ENCODE results near the gene NYAP2. TPM values are rescaled to one million over a fixed set of nuclear protein-coding genes. Genes with fewer than 3 reads are reported as not detected.

The NYAP2 gene
- total RNA-seq, 1 experiment from 2014 or later, result not detected

DNA sequence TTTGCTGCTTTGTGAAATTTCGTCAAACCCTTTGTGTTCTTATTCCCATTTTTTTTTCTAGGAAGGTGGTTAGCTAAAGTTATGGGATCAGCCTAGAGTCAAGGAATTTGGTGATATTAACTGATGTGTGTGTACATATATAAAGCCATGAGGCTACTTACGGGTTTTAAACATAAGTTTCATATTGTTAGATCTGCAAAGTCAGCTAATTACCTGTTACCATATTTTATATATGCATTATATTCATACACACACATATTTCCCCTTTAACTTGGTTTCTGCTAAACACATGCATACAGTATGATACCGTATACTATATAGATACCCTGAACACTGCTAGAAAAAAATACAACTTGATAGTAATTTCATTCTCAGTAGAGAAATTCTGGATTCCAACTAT lies 241.0 kb downstream of the NYAP2 start:
- DNase-seq (ENCODE audit: low spot score), result no peak
- no peak for ATAC-seq
- no peak overlapping the region for H3K4me3 Mint-ChIP-seq
- POLR2A ChIA-PET, result no interaction called here
- H3K4me1 Mint-ChIP-seq, result peaks cover 4% of the 10 kb centered on the region; the same call in 1 of the 2 replicates
- TF ChIP-seq GRHL2 (CRISPR knock-in tag; IDR thresholded peaks at IDR 0.05; ENCODE audit: insufficient replicate concordance, severe bottlenecking), result no peak
- TF ChIP-seq GTF2I (CRISPR knock-in tag; conservative IDR thresholded peaks at IDR 0.05), result no peak
- TF ChIP-seq, protein P1, sequence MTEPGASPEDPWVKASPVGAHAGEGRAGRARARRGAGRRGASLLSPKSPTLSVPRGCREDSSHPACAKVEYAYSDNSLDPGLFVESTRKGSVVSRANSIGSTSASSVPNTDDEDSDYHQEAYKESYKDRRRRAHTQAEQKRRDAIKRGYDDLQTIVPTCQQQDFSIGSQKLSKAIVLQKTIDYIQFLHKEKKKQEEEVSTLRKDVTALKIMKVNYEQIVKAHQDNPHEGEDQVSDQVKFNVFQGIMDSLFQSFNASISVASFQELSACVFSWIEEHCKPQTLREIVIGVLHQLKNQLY (CRISPR knock-in tag; IDR thresholded peaks at IDR 0.05), result no peak
- TF ChIP-seq, protein P2, sequence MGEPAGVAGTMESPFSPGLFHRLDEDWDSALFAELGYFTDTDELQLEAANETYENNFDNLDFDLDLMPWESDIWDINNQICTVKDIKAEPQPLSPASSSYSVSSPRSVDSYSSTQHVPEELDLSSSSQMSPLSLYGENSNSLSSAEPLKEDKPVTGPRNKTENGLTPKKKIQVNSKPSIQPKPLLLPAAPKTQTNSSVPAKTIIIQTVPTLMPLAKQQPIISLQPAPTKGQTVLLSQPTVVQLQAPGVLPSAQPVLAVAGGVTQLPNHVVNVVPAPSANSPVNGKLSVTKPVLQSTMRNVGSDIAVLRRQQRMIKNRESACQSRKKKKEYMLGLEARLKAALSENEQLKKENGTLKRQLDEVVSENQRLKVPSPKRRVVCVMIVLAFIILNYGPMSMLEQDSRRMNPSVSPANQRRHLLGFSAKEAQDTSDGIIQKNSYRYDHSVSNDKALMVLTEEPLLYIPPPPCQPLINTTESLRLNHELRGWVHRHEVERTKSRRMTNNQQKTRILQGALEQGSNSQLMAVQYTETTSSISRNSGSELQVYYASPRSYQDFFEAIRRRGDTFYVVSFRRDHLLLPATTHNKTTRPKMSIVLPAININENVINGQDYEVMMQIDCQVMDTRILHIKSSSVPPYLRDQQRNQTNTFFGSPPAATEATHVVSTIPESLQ (CRISPR knock-in tag; IDR thresholded peaks at IDR 0.05), result no peak
- no peak for TF ChIP-seq SOX15 (CRISPR knock-in tag; IDR thresholded peaks at IDR 0.05)
- TF ChIP-seq FOXP1 (CRISPR knock-in tag; IDR thresholded peaks at IDR 0.05; ENCODE audit: borderline replicate concordance), result no peak
- no peak for TF ChIP-seq ETV6 (CRISPR knock-in tag; IDR thresholded peaks at IDR 0.05)
- TF ChIP-seq, protein P3, sequence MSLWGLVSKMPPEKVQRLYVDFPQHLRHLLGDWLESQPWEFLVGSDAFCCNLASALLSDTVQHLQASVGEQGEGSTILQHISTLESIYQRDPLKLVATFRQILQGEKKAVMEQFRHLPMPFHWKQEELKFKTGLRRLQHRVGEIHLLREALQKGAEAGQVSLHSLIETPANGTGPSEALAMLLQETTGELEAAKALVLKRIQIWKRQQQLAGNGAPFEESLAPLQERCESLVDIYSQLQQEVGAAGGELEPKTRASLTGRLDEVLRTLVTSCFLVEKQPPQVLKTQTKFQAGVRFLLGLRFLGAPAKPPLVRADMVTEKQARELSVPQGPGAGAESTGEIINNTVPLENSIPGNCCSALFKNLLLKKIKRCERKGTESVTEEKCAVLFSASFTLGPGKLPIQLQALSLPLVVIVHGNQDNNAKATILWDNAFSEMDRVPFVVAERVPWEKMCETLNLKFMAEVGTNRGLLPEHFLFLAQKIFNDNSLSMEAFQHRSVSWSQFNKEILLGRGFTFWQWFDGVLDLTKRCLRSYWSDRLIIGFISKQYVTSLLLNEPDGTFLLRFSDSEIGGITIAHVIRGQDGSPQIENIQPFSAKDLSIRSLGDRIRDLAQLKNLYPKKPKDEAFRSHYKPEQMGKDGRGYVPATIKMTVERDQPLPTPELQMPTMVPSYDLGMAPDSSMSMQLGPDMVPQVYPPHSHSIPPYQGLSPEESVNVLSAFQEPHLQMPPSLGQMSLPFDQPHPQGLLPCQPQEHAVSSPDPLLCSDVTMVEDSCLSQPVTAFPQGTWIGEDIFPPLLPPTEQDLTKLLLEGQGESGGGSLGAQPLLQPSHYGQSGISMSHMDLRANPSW (CRISPR knock-in tag; conservative IDR thresholded peaks at IDR 0.05; ENCODE audit: low read depth), result no peak
- TF ChIP-seq SMAD4 (CRISPR knock-in tag; IDR thresholded peaks at IDR 0.05), result no peak
- TF ChIP-seq, protein P4, sequence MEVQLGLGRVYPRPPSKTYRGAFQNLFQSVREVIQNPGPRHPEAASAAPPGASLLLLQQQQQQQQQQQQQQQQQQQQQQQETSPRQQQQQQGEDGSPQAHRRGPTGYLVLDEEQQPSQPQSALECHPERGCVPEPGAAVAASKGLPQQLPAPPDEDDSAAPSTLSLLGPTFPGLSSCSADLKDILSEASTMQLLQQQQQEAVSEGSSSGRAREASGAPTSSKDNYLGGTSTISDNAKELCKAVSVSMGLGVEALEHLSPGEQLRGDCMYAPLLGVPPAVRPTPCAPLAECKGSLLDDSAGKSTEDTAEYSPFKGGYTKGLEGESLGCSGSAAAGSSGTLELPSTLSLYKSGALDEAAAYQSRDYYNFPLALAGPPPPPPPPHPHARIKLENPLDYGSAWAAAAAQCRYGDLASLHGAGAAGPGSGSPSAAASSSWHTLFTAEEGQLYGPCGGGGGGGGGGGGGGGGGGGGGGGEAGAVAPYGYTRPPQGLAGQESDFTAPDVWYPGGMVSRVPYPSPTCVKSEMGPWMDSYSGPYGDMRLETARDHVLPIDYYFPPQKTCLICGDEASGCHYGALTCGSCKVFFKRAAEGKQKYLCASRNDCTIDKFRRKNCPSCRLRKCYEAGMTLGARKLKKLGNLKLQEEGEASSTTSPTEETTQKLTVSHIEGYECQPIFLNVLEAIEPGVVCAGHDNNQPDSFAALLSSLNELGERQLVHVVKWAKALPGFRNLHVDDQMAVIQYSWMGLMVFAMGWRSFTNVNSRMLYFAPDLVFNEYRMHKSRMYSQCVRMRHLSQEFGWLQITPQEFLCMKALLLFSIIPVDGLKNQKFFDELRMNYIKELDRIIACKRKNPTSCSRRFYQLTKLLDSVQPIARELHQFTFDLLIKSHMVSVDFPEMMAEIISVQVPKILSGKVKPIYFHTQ (CRISPR knock-in tag; IDR thresholded peaks at IDR 0.05), result no peak
- TF ChIP-seq, protein P5, sequence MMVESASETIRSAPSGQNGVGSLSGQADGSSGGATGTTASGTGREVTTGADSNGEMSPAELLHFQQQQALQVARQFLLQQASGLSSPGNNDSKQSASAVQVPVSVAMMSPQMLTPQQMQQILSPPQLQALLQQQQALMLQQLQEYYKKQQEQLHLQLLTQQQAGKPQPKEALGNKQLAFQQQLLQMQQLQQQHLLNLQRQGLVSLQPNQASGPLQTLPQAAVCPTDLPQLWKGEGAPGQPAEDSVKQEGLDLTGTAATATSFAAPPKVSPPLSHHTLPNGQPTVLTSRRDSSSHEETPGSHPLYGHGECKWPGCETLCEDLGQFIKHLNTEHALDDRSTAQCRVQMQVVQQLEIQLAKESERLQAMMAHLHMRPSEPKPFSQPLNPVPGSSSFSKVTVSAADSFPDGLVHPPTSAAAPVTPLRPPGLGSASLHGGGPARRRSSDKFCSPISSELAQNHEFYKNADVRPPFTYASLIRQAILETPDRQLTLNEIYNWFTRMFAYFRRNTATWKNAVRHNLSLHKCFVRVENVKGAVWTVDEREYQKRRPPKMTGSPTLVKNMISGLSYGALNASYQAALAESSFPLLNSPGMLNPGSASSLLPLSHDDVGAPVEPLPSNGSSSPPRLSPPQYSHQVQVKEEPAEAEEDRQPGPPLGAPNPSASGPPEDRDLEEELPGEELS (CRISPR knock-in tag; IDR thresholded peaks at IDR 0.05), result no peak
- TF ChIP-seq, protein P6, sequence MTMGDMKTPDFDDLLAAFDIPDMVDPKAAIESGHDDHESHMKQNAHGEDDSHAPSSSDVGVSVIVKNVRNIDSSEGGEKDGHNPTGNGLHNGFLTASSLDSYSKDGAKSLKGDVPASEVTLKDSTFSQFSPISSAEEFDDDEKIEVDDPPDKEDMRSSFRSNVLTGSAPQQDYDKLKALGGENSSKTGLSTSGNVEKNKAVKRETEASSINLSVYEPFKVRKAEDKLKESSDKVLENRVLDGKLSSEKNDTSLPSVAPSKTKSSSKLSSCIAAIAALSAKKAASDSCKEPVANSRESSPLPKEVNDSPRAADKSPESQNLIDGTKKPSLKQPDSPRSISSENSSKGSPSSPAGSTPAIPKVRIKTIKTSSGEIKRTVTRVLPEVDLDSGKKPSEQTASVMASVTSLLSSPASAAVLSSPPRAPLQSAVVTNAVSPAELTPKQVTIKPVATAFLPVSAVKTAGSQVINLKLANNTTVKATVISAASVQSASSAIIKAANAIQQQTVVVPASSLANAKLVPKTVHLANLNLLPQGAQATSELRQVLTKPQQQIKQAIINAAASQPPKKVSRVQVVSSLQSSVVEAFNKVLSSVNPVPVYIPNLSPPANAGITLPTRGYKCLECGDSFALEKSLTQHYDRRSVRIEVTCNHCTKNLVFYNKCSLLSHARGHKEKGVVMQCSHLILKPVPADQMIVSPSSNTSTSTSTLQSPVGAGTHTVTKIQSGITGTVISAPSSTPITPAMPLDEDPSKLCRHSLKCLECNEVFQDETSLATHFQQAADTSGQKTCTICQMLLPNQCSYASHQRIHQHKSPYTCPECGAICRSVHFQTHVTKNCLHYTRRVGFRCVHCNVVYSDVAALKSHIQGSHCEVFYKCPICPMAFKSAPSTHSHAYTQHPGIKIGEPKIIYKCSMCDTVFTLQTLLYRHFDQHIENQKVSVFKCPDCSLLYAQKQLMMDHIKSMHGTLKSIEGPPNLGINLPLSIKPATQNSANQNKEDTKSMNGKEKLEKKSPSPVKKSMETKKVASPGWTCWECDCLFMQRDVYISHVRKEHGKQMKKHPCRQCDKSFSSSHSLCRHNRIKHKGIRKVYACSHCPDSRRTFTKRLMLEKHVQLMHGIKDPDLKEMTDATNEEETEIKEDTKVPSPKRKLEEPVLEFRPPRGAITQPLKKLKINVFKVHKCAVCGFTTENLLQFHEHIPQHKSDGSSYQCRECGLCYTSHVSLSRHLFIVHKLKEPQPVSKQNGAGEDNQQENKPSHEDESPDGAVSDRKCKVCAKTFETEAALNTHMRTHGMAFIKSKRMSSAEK (CRISPR knock-in tag; IDR thresholded peaks at IDR 0.05; ENCODE audit: borderline replicate concordance), result no peak
- H3K9me3 Mint-ChIP-seq, result peaks cover 4% of the 10 kb centered on the region
- CTCF ChIA-PET, result no interaction called here
- H3K36me3 Mint-ChIP-seq, result no peaks in the 10 kb centered on the region; the same call in 1 of the 2 replicates
- no peak overlapping the region for H3K27ac Mint-ChIP-seq
- no peaks in the 10 kb centered on the region for H3K27me3 Mint-ChIP-seq (ENCODE audit: low read depth)

Data from WTC11 (cell line).